Stimulated activated CD4-positive, alpha-beta T cell treated with anti-CD3 and anti-CD28 coated beads, Interleukin-4, amount 100 ng/mL, for 4 hours (primary cell): Measurements from ENCODE around the gene BTG2.
"Not testable (repeated sequence)": the region's sequence is repeated elsewhere in the genome, so short reads cannot be mapped to it uniquely, and the experiment has no call there.

Experiments used
- DNase-seq, 2 experiments: peaks; one replicate each; pipeline ENCODE4 v3.0.0-alpha.2; 2020

The BTG2 gene

GRCh38 chr1:203304919-203305808 is at the start of gene BTG2:
Gene BTG2 (plus strand): TSS chr1:203305519. CDS start chr1:203305607, 88 bp downstream.
- DNase-seq: peak; percentile 89 to 92

GRCh38 chr1:203256636-203257035 is 48.7 kb upstream of the BTG2 start:
- DNase-seq: peak in 1 of 2 experiments; percentile 12

GRCh38 chr1:203263496-203263895 is 41.8 kb upstream of the BTG2 start:
- no peak for DNase-seq

GRCh38 chr1:203264052-203264501 is 41.2 kb upstream of the BTG2 start:
- DNase-seq: no peak

- no peak for DNase-seq
These were observed 39.8 kb upstream of the BTG2 start for GRCh38 chr1:203265541-203265940.

GRCh38 chr1:203266140-203266539 is 39.2 kb upstream of the BTG2 start:
- not testable (repeated sequence) for DNase-seq

GRCh38 chr1:203267347-203267846 is 37.9 kb upstream of the BTG2 start:
- DNase-seq: peak; percentile 66 to 78

- DNase-seq: no peak
These were observed 37.4 kb upstream of the BTG2 start for GRCh38 chr1:203267912-203268311.

- DNase-seq: peak in 1 of 2 experiments; percentile 43
These were observed 36.2 kb upstream of the BTG2 start for GRCh38 chr1:203268901-203269653.

- no peak for DNase-seq
These were observed 35.7 kb upstream of the BTG2 start for GRCh38 chr1:203269654-203270020.

GRCh38 chr1:203270448-203270847 is 34.9 kb upstream of the BTG2 start:
- no peak for DNase-seq

- peak; percentile 48 to 73 for DNase-seq
These were observed 34.1 kb upstream of the BTG2 start for GRCh38 chr1:203271018-203271743.

GRCh38 chr1:203271962-203272632 is 33.2 kb upstream of the BTG2 start:
- DNase-seq: no peak

GRCh38 chr1:203272633-203273205 is 32.6 kb upstream of the BTG2 start:
- no peak for DNase-seq

- peak; percentile 87 to 93 for DNase-seq
These were observed 32.0 kb upstream of the BTG2 start for GRCh38 chr1:203273206-203273868.

GRCh38 chr1:203273869-203274602 is 31.3 kb upstream of the BTG2 start:
- DNase-seq: no peak

GRCh38 chr1:203274603-203275381 is 30.5 kb upstream of the BTG2 start:
- no peak for DNase-seq

- no peak for DNase-seq
These were observed 29.6 kb upstream of the BTG2 start for GRCh38 chr1:203275656-203276272.

GRCh38 chr1:203276408-203276807 is 28.9 kb upstream of the BTG2 start:
- DNase-seq: no peak
